HepG2 (cell line): Measurements from ENCODE around the gene GSAP. TPM values are rescaled to one million over a fixed set of nuclear protein-coding genes. Genes with fewer than 3 reads are reported as not detected.

Experiments
- AHDC1 ChIP-seq: sonication (generic); formaldehyde crosslinking; IDR thresholded peaks from 2 replicates; pipeline ENCODE4 v1.5.1; 2020; ENCODE audit warnings: mild to moderate bottlenecking, missing genetic modification reagents, borderline replicate concordance
- FIP1L1 ChIP-seq: fragments of 200-400 bp; formaldehyde crosslinking; IDR thresholded peaks from 2 replicates; pipeline ENCODE4 v1.6.1; 2018; ENCODE audit warnings: low read depth, mild to moderate bottlenecking, low read length, moderate library complexity, borderline replicate concordance; ENCODE audit not compliant: insufficient read depth
- MIER2 ChIP-seq: IDR thresholded peaks from 2 replicates; pipeline ENCODE4 v1.6.1; 2016; ENCODE audit warnings: missing biosample characterization, missing genetic modification reagents
- NCOA1 ChIP-seq: sonication (generic); formaldehyde crosslinking; IDR thresholded peaks from 2 replicates; pipeline ENCODE4 v1.9.0; 2021; ENCODE audit warnings: missing genetic modification reagents
- PHF21A ChIP-seq: sonication (generic); formaldehyde crosslinking; IDR thresholded peaks from 2 replicates; pipeline ENCODE4 v1.5.0; 2020; ENCODE audit warnings: mild to moderate bottlenecking, missing genetic modification reagents
- RFX1 ChIP-seq: fragments of 450-650 bp; IDR thresholded peaks from 2 replicates; pipeline ENCODE4 v1.6.1; 2017
- SYNCRIP ChIP-seq: fragments of 200-400 bp; formaldehyde crosslinking; IDR thresholded peaks from 2 replicates; pipeline ENCODE4 v1.6.1; 2018; ENCODE audit warnings: mild to moderate bottlenecking, low read depth, low read length; ENCODE audit not compliant: insufficient read depth
- ZNF225 ChIP-seq: sonication (generic); formaldehyde crosslinking; IDR thresholded peaks from 2 replicates; pipeline ENCODE4 v1.4.0; 2020; ENCODE audit warnings: mild to moderate bottlenecking, missing genetic modification reagents
- ZNF253 ChIP-seq: sonication (generic); formaldehyde crosslinking; IDR thresholded peaks from 2 replicates; pipeline ENCODE4 v1.8.0; 2022; ENCODE audit warnings: mild to moderate bottlenecking, missing genetic modification reagents, borderline replicate concordance
- ZNF382 ChIP-seq: sonication (generic); formaldehyde crosslinking; IDR thresholded peaks from 2 replicates; pipeline ENCODE4 v1.5.0; 2020; ENCODE audit warnings: missing genetic modification reagents, mild to moderate bottlenecking, borderline replicate concordance
- ZNF687 ChIP-seq: sonication (generic); formaldehyde crosslinking; IDR thresholded peaks from 2 replicates; pipeline ENCODE4 v1.5.1; 2020; ENCODE audit warnings: mild to moderate bottlenecking, missing genetic modification reagents, moderate library complexity
- ZNF883 ChIP-seq: sonication (generic); formaldehyde crosslinking; IDR thresholded peaks from 2 replicates; pipeline ENCODE4 v1.5.1; 2020; ENCODE audit warnings: mild to moderate bottlenecking, missing genetic modification reagents; ENCODE audit errors: not compliant biosample characterization
- polyA plus RNA-seq, 8 experiments: library from polyadenylated mRNA; depleted of rRNA in 3 of 8; stranded (reverse) in 7 of 8; unstranded in 1 of 8; fragments of >200 nt; fragmentation: Illumina TruSeq in 4 of 8; extraction: Trizol in 4 of 8; gene quantifications; 2 replicates each; pipeline versions ENCODE4 v1.2.1 to v1.2.3, GENCODE V29; 2011 to 2016; ENCODE audit warnings: low read depth in 4 of 8, missing spikeins in 1 of 8, mixed read lengths in 1 of 8; ENCODE audit not compliant: insufficient read depth in 1 of 8
- total RNA-seq, 5 experiments: library from RNA; depleted of rRNA; stranded (reverse); fragments of >200 nt; fragmentation: Illumina TruSeq; extraction: Trizol; gene quantifications; 2 replicates each; pipeline ENCODE4 v1.2.3, GENCODE V29; 2016; ENCODE audit warnings: low read depth in 1 of 5

Gene GSAP
- total and polyA plus RNA-seq, 2 of the 13 experiments (the other 11 are each of a cell fraction or from before 2014, with no cell fraction given) = 34.6 to 40.6 TPM

GRCh38 chr7:77348371-77348813 is 67.8 kb downstream of the GSAP start (continued):
- TF ChIP-seq AHDC1 (CRISPR knock-in tag) (no peak), ZNF382 (no peak), ZNF883 (no peak), ZNF253 (CRISPR knock-in tag) (no peak), RFX1 (no peak), SYNCRIP (no peak), MIER2 (CRISPR knock-in tag) (no peak), FIP1L1 (no peak), PHF21A (CRISPR knock-in tag) (no peak), NCOA1 (CRISPR knock-in tag) (no peak), ZNF687 (CRISPR knock-in tag) (no peak), ZNF225 (CRISPR knock-in tag) (no peak)
